Measurements from ENCODE around the gene KMT5C.

DNA sequence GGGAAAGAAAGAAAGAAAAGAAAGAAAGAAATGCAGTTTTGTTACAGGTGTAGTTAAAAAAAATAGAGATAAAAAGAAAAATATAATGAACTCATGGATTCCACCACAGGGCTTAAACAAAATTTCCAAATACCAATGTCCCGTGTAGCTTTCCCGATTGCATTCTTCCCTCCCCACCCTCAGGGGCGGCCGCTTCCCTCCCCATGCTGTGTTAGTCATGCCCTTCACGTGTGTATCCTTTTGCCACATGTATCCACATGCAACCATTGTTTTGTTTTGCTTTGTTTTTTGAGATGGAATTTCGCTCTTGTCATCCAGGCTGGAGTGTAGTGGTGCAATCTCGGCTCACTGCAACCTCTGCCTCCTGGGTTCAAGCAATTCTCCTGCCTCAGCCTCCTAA is 3.6 kb upstream of the KMT5C start:
- TF ChIP-seq POLR2A (IDR thresholded peaks at IDR 0.05; ENCODE audit: low read depth, low read length) (no peak), POLR2AphosphoS5 (IDR thresholded peaks at IDR 0.05; ENCODE audit: low read depth, low read length) (no peak)
